GM12878 (cell line): ENCODE data around the gene MAFF. TPM values are rescaled to one million over a fixed set of nuclear protein-coding genes. Genes with fewer than 3 reads are reported as not detected.

Source experiments
- CHD2 ChIP-seq: IDR thresholded peaks from 2 replicates; pipeline ENCODE4 v1.6.1; 2011; ENCODE audit warnings: low read depth, low read length, improper control_type of control experiment, borderline replicate concordance
- CREB1 ChIP-seq: IDR thresholded peaks from 2 replicates; pipeline ENCODE4 v1.6.1; 2012; ENCODE audit warnings: low read depth, mild to moderate bottlenecking, inconsistent platforms
- EGR1 ChIP-seq, 2 experiments: IDR thresholded peaks; 1 replicate in 1 of 2; 2 replicates in 1 of 2; pipeline ENCODE4 v1.6.1; 2011 to 2012; ENCODE audit warnings: low read depth in 2 of 2, low read length in 2 of 2, borderline replicate concordance in 1 of 2, mild to moderate bottlenecking in 1 of 2, moderate library complexity in 1 of 2
- EZH2 ChIP-seq: IDR thresholded peaks from 2 replicates; pipeline ENCODE4 v1.6.1; 2012; ENCODE audit warnings: low read depth, mild to moderate bottlenecking, control low read depth, inconsistent platforms, low read length, borderline replicate concordance; ENCODE audit not compliant: control insufficient read depth
- GATAD2B ChIP-seq: fragments of 450-650 bp; conservative IDR thresholded peaks from 2 replicates; pipeline ENCODE4 v1.6.1; 2017; ENCODE audit warnings: low read depth, mild to moderate bottlenecking, moderate library complexity
- KAT2A ChIP-seq: conservative IDR thresholded peaks from 2 replicates; pipeline ENCODE4 v1.6.1; 2011; ENCODE audit warnings: low read depth, low read length; ENCODE audit not compliant: control insufficient read depth
- LARP7 ChIP-seq: fragments of 450-650 bp; IDR thresholded peaks from 2 replicates; pipeline ENCODE4 v1.6.1; 2017; ENCODE audit warnings: mild to moderate bottlenecking
- MTA2 ChIP-seq: fragments of 450-650 bp; IDR thresholded peaks from 2 replicates; pipeline ENCODE4 v1.6.1; 2016; ENCODE audit warnings: low read depth, mild to moderate bottlenecking, moderate library complexity
- NFYA ChIP-seq: IDR thresholded peaks from 2 replicates; pipeline ENCODE4 v1.6.1; 2011; ENCODE audit warnings: low read depth, mild to moderate bottlenecking, low read length, improper control_type of control experiment, borderline replicate concordance
- PKNOX1 ChIP-seq: fragments of 450-650 bp; IDR thresholded peaks from 2 replicates; pipeline ENCODE4 v1.6.1; 2016; ENCODE audit warnings: mild to moderate bottlenecking
- PML ChIP-seq: IDR thresholded peaks from 2 replicates; pipeline ENCODE4 v1.6.1; 2012; ENCODE audit warnings: low read length, inconsistent platforms
- POLR2A ChIP-seq: IDR thresholded peaks from 2 replicates; pipeline ENCODE4 v1.6.1; 2011; ENCODE audit warnings: low read depth, mild to moderate bottlenecking, low read length
- RUNX3 ChIP-seq: IDR thresholded peaks from 2 replicates; pipeline ENCODE4 v1.6.1; 2012; ENCODE audit warnings: low read length, inconsistent platforms
- SMC3 ChIP-seq: IDR thresholded peaks from 2 replicates; pipeline ENCODE4 v1.6.1; 2011; ENCODE audit warnings: low read length, improper control_type of control experiment, borderline replicate concordance
- SPI1 ChIP-seq: IDR thresholded peaks from 2 replicates; pipeline ENCODE4 v1.6.1; 2011; ENCODE audit warnings: low read depth, mild to moderate bottlenecking, low read length, moderate library complexity, borderline replicate concordance; ENCODE audit not compliant: insufficient read depth
- SREBF1 ChIP-seq: IDR thresholded peaks from 2 replicates; pipeline ENCODE4 v1.6.1; 2012; ENCODE audit warnings: mild to moderate bottlenecking, low read length
- ZNF207 ChIP-seq: fragments of 450-650 bp; IDR thresholded peaks from 2 replicates; pipeline ENCODE4 v1.6.1; 2014; ENCODE audit warnings: antibody characterized with exemption, mild to moderate bottlenecking, borderline replicate concordance
- ZNF687 ChIP-seq: fragments of 450-650 bp; IDR thresholded peaks from 2 replicates; pipeline ENCODE4 v1.6.1; 2017; ENCODE audit warnings: mild to moderate bottlenecking, moderate library complexity
- polyA plus RNA-seq, 11 experiments: library from polyadenylated mRNA; depleted of rRNA in 4 of 11; unstranded in 6 of 11; stranded (reverse) in 5 of 11; fragments of >200 nt; fragmentation: Nextera tagmentation in 4 of 11; fragmentation: Illumina TruSeq in 1 of 11; extraction: Ambion mirVana in 4 of 11; extraction: Trizol in 1 of 11; gene quantifications; 1 replicate in 1 of 11; 2 replicates in 10 of 11; pipeline versions ENCODE4 v1.2.1 to v1.2.3, GENCODE V29; 2011 to 2016; ENCODE audit warnings: inconsistent platforms in 2 of 11, missing spikeins in 2 of 11, low read depth in 1 of 11
- total RNA-seq, 4 experiments: library from RNA; depleted of rRNA in 3 of 4; stranded (reverse); fragments of >200 nt in 3 of 4; fragmentation: Illumina TruSeq in 1 of 4; extraction: Trizol in 1 of 4; gene quantifications; 2 replicates each; pipeline versions ENCODE4 v1.2.1 to v1.2.3, GENCODE V29; 2013 to 2021

The MAFF gene
- total and polyA plus RNA-seq, 10 of the 15 experiments (the other 5 are each of a cell fraction or from before 2014, with no cell fraction given), result 0.22 to 2.3 (median 0.81) TPM; not detected in 1

GRCh38 chr22:38204784-38205183, 3.0 kb downstream of the MAFF start (continued):
- TF ChIP-seq EZH2 (no peak), SREBF1 (no peak), KAT2A (no peak), POLR2A (no peak), NFYA (no peak), LARP7 (no peak), RUNX3 (peak; percentile 96), EGR1 (IDR thresholded peaks at IDR 0.05; ENCODE audit: borderline replicate concordance in 1 of 2, low read depth in 2 of 2, low read length in 2 of 2) (no peak), ZNF207 (no peak), SPI1 (peak; percentile 81), PML (no peak), ZNF687 (no peak), MTA2 (peak; percentile 55; the same call in 1 of the 2 replicates), CREB1 (no peak), CHD2 (0 out of 2 replicates have a peak, but pooled peaks have one; percentile 34), GATAD2B (no peak), PKNOX1 (peak; percentile 71; the same call in 1 of the 2 replicates), SMC3 (no peak)
